Measurements from ENCODE around the gene XXYLT1.
"Not testable (repeated sequence)": the region's sequence is repeated elsewhere in the genome, so short reads cannot be mapped to it uniquely, and the experiment has no call there.

XXYLT1 gene

GRCh38 chr3:195208183-195208582 lies 62.8 kb downstream of the XXYLT1 start:
- no peak for DNase-seq (ENCODE audit: low read depth in 2 of 2)

GRCh38 chr3:195207731-195208130 lies 63.2 kb downstream of the XXYLT1 start:
- DNase-seq (ENCODE audit: low read depth in 2 of 2), result no peak

GRCh38 chr3:195207056-195207455 lies 63.9 kb downstream of the XXYLT1 start:
- no peak for DNase-seq (ENCODE audit: low read depth in 2 of 2)

GRCh38 chr3:195204360-195205163 lies 66.4 kb downstream of the XXYLT1 start:
- DNase-seq (ENCODE audit: low read depth in 2 of 2), result no peak

- no peak for DNase-seq (ENCODE audit: low read depth in 2 of 2)
Measured at GRCh38 chr3:195203606-195204005, 67.4 kb downstream of the XXYLT1 start.

- DNase-seq (ENCODE audit: low read depth in 2 of 2), result no peak
Measured at GRCh38 chr3:195201295-195201694, 69.7 kb downstream of the XXYLT1 start.

GRCh38 chr3:195200010-195200822 lies 70.7 kb downstream of the XXYLT1 start:
- DNase-seq (ENCODE audit: low read depth in 2 of 2), result no peak

GRCh38 chr3:195198426-195199346 lies 72.3 kb downstream of the XXYLT1 start:
- no peak for DNase-seq (ENCODE audit: low read depth in 2 of 2)

- DNase-seq (ENCODE audit: low read depth in 2 of 2), result no peak
Measured at GRCh38 chr3:195197765-195198425, 73.1 kb downstream of the XXYLT1 start.

- no peak for DNase-seq (ENCODE audit: low read depth in 2 of 2)
Measured at GRCh38 chr3:195196266-195196665, 74.7 kb downstream of the XXYLT1 start.

GRCh38 chr3:195195321-195196209 lies 75.4 kb downstream of the XXYLT1 start:
- no peak for DNase-seq (ENCODE audit: low read depth in 2 of 2)

- no peak for DNase-seq (ENCODE audit: low read depth in 2 of 2)
Measured at GRCh38 chr3:195194559-195195206, 76.3 kb downstream of the XXYLT1 start.

GRCh38 chr3:195191580-195191979 lies 79.4 kb downstream of the XXYLT1 start:
- no peak for DNase-seq (ENCODE audit: low read depth in 2 of 2)

GRCh38 chr3:195189821-195190220 lies 81.1 kb downstream of the XXYLT1 start:
- DNase-seq (ENCODE audit: low read depth in 2 of 2), result no peak

- DNase-seq (ENCODE audit: low read depth in 2 of 2), result no peak
Measured at GRCh38 chr3:195188426-195188927, 82.5 kb downstream of the XXYLT1 start.

GRCh38 chr3:195187609-195188425 lies 83.1 kb downstream of the XXYLT1 start:
- DNase-seq (ENCODE audit: low read depth in 2 of 2), result no peak

GRCh38 chr3:195186710-195187047 lies 84.3 kb downstream of the XXYLT1 start:
- DNase-seq (ENCODE audit: low read depth in 2 of 2), result not testable (repeated sequence)

GRCh38 chr3:195186041-195186709 lies 84.8 kb downstream of the XXYLT1 start:
- no peak for DNase-seq (ENCODE audit: low read depth in 2 of 2)
